Measurements from ENCODE around the gene SNRPB. TPM values are rescaled to one million over a fixed set of nuclear protein-coding genes. Genes with fewer than 3 reads are reported as not detected.
A peak's percentile ranks its signal among the peaks of the same experiment; 100 is the strongest.

The SNRPB gene
- total RNA-seq, 3 donors from 2014 or later: 84.2 to 143 (median 94.6) TPM

DNA sequence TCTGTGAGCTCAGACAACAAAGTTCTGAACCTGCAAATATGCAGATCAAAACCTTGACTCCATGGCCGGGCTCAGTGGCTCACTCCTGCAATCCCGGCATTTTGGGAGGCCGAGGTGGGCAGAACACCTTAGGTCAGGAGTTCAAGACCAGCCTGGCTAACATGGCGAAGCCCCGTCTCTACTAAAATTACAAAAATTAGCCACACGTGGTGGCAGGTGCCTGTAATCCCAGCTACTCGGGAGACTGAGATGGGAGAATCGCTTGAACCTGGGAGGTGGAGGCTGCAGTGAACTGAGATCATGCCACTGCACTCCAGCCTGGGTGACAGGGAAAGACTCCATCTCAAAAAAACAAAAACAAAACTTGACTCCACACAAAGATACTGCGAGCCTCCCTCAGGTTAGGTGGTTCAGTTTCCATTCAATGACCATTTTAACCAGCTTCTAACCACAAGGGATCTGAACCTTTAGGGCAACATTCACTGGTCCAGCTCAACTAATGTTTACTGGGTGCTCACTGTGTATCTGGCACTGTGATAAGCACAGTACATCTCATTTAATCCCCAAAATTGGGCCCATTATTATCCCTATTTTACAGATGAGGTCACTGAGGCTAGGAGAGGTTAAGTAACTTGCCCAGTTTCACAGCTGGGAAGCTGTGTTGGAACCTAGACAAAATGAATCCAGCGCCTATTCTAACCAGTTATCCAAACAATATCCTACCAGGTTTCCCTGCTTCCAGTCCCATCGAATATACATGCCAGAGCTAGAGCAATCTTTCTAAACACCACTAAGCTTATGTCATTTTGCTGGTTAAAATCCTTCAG is 1.8 kb downstream of the SNRPB start:
- Histone ChIP-seq H3K9me3 (no peaks in the 10 kb centered on the region), H3K4me1 (ENCODE audit: low read depth) (peaks cover 14% of the 10 kb centered on the region), H3K36me3 (ENCODE audit: low read depth) (peaks cover 7% of the 10 kb centered on the region), H3K4me3 (no peak overlapping the region)
- intact Hi-C loops (cut with DNase I, micrococcal nuclease): no loop called here
- no peak for ATAC-seq
- DNase-seq: no peak
- TF ChIP-seq, protein P1, sequence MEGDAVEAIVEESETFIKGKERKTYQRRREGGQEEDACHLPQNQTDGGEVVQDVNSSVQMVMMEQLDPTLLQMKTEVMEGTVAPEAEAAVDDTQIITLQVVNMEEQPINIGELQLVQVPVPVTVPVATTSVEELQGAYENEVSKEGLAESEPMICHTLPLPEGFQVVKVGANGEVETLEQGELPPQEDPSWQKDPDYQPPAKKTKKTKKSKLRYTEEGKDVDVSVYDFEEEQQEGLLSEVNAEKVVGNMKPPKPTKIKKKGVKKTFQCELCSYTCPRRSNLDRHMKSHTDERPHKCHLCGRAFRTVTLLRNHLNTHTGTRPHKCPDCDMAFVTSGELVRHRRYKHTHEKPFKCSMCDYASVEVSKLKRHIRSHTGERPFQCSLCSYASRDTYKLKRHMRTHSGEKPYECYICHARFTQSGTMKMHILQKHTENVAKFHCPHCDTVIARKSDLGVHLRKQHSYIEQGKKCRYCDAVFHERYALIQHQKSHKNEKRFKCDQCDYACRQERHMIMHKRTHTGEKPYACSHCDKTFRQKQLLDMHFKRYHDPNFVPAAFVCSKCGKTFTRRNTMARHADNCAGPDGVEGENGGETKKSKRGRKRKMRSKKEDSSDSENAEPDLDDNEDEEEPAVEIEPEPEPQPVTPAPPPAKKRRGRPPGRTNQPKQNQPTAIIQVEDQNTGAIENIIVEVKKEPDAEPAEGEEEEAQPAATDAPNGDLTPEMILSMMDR (IDR thresholded peaks at IDR 0.05): no peak

DNA sequence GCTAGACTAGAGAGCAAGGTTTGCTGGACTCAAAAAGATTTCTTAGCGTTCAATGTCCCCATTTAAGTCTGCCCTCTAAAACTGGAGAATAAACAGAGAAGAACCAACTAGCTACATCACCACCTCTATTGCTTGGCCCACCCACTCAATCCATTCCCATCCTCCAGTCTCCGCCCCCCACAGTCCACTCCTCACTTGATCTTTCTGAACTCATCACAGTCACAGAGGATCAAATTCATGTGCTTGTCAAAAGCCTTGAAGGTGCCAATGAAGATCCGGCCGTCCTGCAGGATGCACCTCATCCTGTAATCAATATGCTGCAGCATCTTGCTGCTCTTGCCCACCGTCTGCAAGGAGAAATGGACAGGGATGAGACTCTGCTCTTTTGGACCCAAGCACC is 3.2 kb downstream of the SNRPB start:
- intact Hi-C loops (cut with DNase I, micrococcal nuclease): no loop called here
- peaks cover 14% of the 10 kb centered on the region for H3K4me1 ChIP-seq (ENCODE audit: low read depth)
- H3K9me3 ChIP-seq: no peaks in the 10 kb centered on the region
- DNase-seq (no peak), ATAC-seq (no peak)
- TF ChIP-seq, protein P1 (IDR thresholded peaks at IDR 0.05): no peak
- H3K36me3 ChIP-seq (ENCODE audit: low read depth): peaks cover 19% of the 10 kb centered on the region
- H3K4me3 ChIP-seq: no peak overlapping the region

DNA sequence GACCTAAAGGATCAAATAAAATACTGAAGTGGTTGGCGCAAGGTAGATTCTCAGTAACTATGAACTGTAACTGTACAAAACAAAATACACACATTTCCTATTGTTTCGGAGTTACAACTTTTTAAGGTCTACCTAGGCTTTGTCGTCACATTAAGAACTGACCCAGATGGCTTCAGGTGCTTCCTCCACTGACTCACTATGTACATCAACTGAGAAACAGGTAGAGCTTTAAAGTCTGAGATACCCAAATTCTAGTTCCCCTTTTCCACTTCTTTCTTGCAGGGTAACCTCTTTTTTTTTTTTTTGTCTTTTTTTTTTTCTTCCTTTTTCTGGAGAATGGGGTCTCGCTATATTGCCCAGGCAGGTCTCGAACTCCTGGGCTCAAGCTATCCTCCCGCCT is 5.5 kb downstream of the SNRPB start:
- Histone ChIP-seq H3K4me1 (ENCODE audit: low read depth) (peaks cover 14% of the 10 kb centered on the region), H3K9me3 (no peaks in the 10 kb centered on the region), H3K4me3 (no peak overlapping the region), H3K36me3 (ENCODE audit: low read depth) (peaks cover 22% of the 10 kb centered on the region)
- TF ChIP-seq, protein P1 (IDR thresholded peaks at IDR 0.05): no peak
- intact Hi-C loops (cut with DNase I, micrococcal nuclease): no loop called here
- DNase-seq (no peak), ATAC-seq (no peak)

DNA sequence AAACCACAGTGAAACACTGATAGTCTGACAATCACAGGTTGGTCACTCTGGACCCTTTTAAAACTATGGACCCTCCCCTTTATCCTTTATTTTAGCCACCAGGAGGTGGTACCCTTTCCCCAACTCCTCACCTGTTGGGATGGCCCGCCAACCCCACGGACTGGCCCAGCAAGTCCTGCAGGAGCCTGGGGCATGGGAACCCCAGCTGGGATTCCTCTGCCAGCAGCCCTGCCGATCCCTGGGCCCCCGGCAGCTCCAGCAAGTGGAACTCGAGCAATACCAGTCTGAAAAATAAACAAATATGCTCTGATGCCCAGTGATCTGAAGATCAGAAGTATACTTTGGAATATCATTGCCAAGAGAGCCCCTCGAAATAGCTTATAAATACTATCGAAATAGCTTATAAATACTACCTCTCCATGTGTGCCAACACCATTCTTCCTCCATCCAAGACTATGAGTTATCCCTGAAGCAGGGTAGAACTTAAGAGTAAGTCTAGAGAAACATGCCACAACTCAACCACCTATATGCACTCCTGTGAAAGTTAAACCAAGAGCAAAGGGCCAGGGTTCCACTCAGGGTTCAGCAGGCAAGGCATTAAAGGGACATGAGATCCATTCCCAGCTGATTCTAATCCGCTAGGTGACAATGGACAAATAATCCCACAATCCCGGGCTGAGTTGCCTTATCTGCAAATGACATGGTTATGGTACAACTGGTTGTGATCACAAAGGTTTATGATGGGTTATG is 6.8 kb downstream of the SNRPB start:
- TF ChIP-seq, protein P1 (IDR thresholded peaks at IDR 0.05): no peak
- Histone ChIP-seq H3K4me3 (no peak overlapping the region), H3K36me3 (ENCODE audit: low read depth) (peaks cover 22% of the 10 kb centered on the region), H3K4me1 (ENCODE audit: low read depth) (peaks cover 5% of the 10 kb centered on the region), H3K9me3 (no peaks in the 10 kb centered on the region)
- intact Hi-C loops (cut with DNase I, micrococcal nuclease): no loop called here
- ATAC-seq (peak; percentile 45), DNase-seq (no peak)

DNA sequence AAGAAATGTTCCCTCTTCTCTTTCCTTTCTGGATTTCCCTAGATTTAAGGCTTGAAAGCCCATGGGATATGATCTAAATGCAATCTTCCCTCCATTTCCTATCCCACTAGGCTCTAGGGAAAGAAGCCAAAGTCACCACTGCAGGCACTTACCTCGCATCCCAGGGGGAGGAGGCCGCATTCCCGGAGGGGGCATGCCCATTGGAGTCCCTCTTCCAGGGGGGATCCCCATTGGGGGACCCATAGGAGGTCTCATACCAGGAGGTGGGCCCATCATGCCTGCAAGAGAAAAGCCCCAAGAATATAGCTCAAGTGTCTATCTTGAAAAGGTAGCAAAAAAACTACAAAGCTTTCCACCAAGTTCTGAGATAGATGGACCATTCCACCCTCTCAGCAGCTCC is 8.1 kb downstream of the SNRPB start:
- Histone ChIP-seq H3K36me3 (ENCODE audit: low read depth) (peaks cover 22% of the 10 kb centered on the region), H3K4me1 (ENCODE audit: low read depth) (no peaks in the 10 kb centered on the region), H3K9me3 (no peaks in the 10 kb centered on the region), H3K4me3 (no peak overlapping the region)
- intact Hi-C loops (cut with DNase I, micrococcal nuclease): no loop called here
- TF ChIP-seq, protein P1 (IDR thresholded peaks at IDR 0.05): no peak
- DNase-seq (no peak), ATAC-seq (no peak)

All from mucosa of descending colon (tissue), 3 donors.